OCI-LY7 (cell line): ENCODE measurements around the gene FHOD3. TPM values are rescaled to one million over a fixed set of nuclear protein-coding genes. Genes with fewer than 3 reads are reported as not detected.

Experiments
- BruUV-seq: library from RNA; stranded (reverse); fragments of 400-500 nt; replicated peaks from 2 replicates; lab custom pipeline; 2021; lab: Mats Ljungman, UMichigan
- CTCF ChIA-PET: fragments of 300-600 bp; sonication (Branson Sonifier 250); formaldehyde crosslinking; loops from one replicate; lab custom pipeline; 2022; ENCODE audit warnings: antibody characterized with exemption; ENCODE audit not compliant: unreplicated experiment; lab: Charles Lee
- POLR2A ChIA-PET: fragments of 300-600 bp; sonication (Branson Sonifier 250); formaldehyde crosslinking; loops from one replicate; lab custom pipeline; 2022; ENCODE audit warnings: antibody characterized with exemption; lab: Charles Lee
- DNase-seq: peaks from one replicate; pipeline ENCODE4 v3.0.0-alpha.2; 2015; ENCODE audit warnings: low spot score
- H2AFZ ChIP-seq: fragments of 200-600 bp; sonication (generic), shearing (Covaris generic); 2 replicates; pipeline ENCODE4 v1.6.1; 2014; ENCODE audit warnings: mild to moderate bottlenecking, antibody characterized with exemption, low read length, moderate library complexity
- H3K27ac ChIP-seq: fragments of 200-600 bp; sonication (generic); 2 replicates; pipeline ENCODE4 v1.5.1; 2014; ENCODE audit warnings: mixed run types, low read depth, mild to moderate bottlenecking, moderate library complexity, low read length, inconsistent platforms; ENCODE audit not compliant: poor library complexity, severe bottlenecking
- H3K36me3 ChIP-seq: fragments of 200-600 bp; sonication (generic); 2 replicates; pipeline ENCODE4 v1.6.1; 2014; ENCODE audit warnings: mild to moderate bottlenecking, antibody characterized with exemption, low read length, moderate library complexity, mixed read lengths; ENCODE audit not compliant: insufficient read depth
- H3K4me1 ChIP-seq: fragments of 200-600 bp; sonication (generic); 2 replicates; pipeline ENCODE4 v1.5.1; 2014; ENCODE audit warnings: mild to moderate bottlenecking, low read length; ENCODE audit not compliant: insufficient read depth, poor library complexity, severe bottlenecking
- H3K4me2 ChIP-seq: fragments of 200-600 bp; sonication (generic); 2 replicates; pipeline ENCODE4 v1.6.1; 2014; ENCODE audit warnings: mild to moderate bottlenecking, low read length
- H3K4me3 ChIP-seq: fragments of 200-600 bp; sonication (generic); 2 replicates; pipeline ENCODE4 v1.5.1; 2014; ENCODE audit warnings: mild to moderate bottlenecking, low read depth, low read length; ENCODE audit not compliant: poor library complexity, severe bottlenecking
- H3K79me2 ChIP-seq: fragments of 200-600 bp; sonication (generic); 2 replicates; pipeline ENCODE4 v1.6.1; 2016; ENCODE audit warnings: low read depth, mild to moderate bottlenecking, low read length, moderate library complexity, mixed read lengths; ENCODE audit not compliant: insufficient read depth
- H3K9me2 ChIP-seq: fragments of 200-600 bp; sonication (generic); 2 replicates; pipeline ENCODE4 v1.6.1; 2016; ENCODE audit warnings: mild to moderate bottlenecking, low read length, mixed read lengths; ENCODE audit not compliant: insufficient read depth
- H3K9me3 ChIP-seq: fragments of 200-600 bp; sonication (generic); 2 replicates; pipeline ENCODE4 v1.6.1; 2014; ENCODE audit warnings: mild to moderate bottlenecking, mixed run types, low read length, mixed read lengths
- H4K20me1 ChIP-seq: fragments of 200-600 bp; sonication (generic); 2 replicates; pipeline ENCODE4 v1.6.1; 2014; ENCODE audit warnings: mild to moderate bottlenecking, antibody characterized with exemption, low read length, moderate library complexity, mixed read lengths; ENCODE audit not compliant: insufficient read depth
- CTCF ChIP-seq: fragments of 200-600 bp; sonication (generic); conservative IDR thresholded peaks from 2 replicates; pipeline ENCODE4 v1.5.1; 2014; ENCODE audit warnings: mild to moderate bottlenecking, antibody characterized with exemption, low read length, moderate library complexity, mixed read lengths
- EZH2phosphoT487 ChIP-seq: fragments of 200-600 bp; sonication (generic); IDR thresholded peaks from 2 replicates; pipeline ENCODE4 v1.6.1; 2018; ENCODE audit warnings: low read depth, borderline replicate concordance, mild to moderate bottlenecking, mixed run types, antibody characterized with exemption, low read length, moderate library complexity, mixed read lengths
- intact Hi-C: fragments of 100-400 bp; cut with micrococcal nuclease; formaldehyde crosslinking; loops from one replicate; pipeline ENCODE4 v1.10.0; 2022; ENCODE audit not compliant: unreplicated experiment
- total RNA-seq, 2 experiments: library from RNA; depleted of rRNA in 1 of 2; stranded (reverse); fragments of >200 nt in 1 of 2; shearing (Covaris generic) in 1 of 2; gene quantifications; 2 replicates each; pipeline ENCODE4 v1.2.3, GENCODE V29; 2014 to 2022

FHOD3 gene
- total RNA-seq, 2 experiments from 2014 or later: 0.06 to 2.4 TPM

GRCh38 chr18:36509646-36510197 lies 212.2 kb downstream of the FHOD3 start:
- Histone ChIP-seq H3K4me3 (no peak overlapping the region), H2AFZ (no peak overlapping the region), H3K4me1 (no peaks in the 10 kb centered on the region), H3K79me2 (no peaks in the 10 kb centered on the region), H3K9me2 (no peaks in the 10 kb centered on the region), H3K36me3 (no peaks in the 10 kb centered on the region), H3K9me3 (no peaks in the 10 kb centered on the region), H4K20me1 (no peaks in the 10 kb centered on the region), H3K4me2 (no peak overlapping the region), H3K27ac (no peak overlapping the region)
- POLR2A ChIA-PET: no interaction called here
- intact Hi-C loops: no loop called here
- BruUV-seq: no TSS peak
- TF ChIP-seq EZH2phosphoT487 (no peak), CTCF (no peak)
- no peak for DNase-seq
- CTCF ChIA-PET: no interaction called here

GRCh38 chr18:36511791-36512352 lies 214.4 kb downstream of the FHOD3 start:
- Histone ChIP-seq H3K36me3 (no peaks in the 10 kb centered on the region), H2AFZ (no peak overlapping the region), H3K4me3 (no peak overlapping the region), H4K20me1 (no peaks in the 10 kb centered on the region), H3K4me1 (no peaks in the 10 kb centered on the region), H3K4me2 (no peak overlapping the region), H3K27ac (no peak overlapping the region), H3K9me3 (no peaks in the 10 kb centered on the region), H3K9me2 (no peaks in the 10 kb centered on the region), H3K79me2 (no peaks in the 10 kb centered on the region)
- BruUV-seq: no TSS peak
- DNase-seq: no peak
- POLR2A ChIA-PET: no interaction called here
- intact Hi-C loops: no loop called here
- TF ChIP-seq EZH2phosphoT487 (no peak), CTCF (no peak)
- CTCF ChIA-PET: no interaction called here

- DNase-seq: no peak
- no peaks in the 10 kb centered on the region for H3K79me2 ChIP-seq
- no peak for TF ChIP-seq EZH2phosphoT487
- no peak for TF ChIP-seq CTCF
- no peak overlapping the region for H3K4me3 ChIP-seq
- ChIA-PET POLR2A (no interaction called here), CTCF (no interaction called here)
- no peaks in the 10 kb centered on the region for H3K4me1 ChIP-seq
- no peaks in the 10 kb centered on the region for H3K36me3 ChIP-seq
- H3K4me2 ChIP-seq: no peak overlapping the region
- H3K27ac ChIP-seq: no peak overlapping the region
- H3K9me2 ChIP-seq: no peaks in the 10 kb centered on the region
- H2AFZ ChIP-seq: no peak overlapping the region
- no peaks in the 10 kb centered on the region for H3K9me3 ChIP-seq
- H4K20me1 ChIP-seq: no peaks in the 10 kb centered on the region
- intact Hi-C loops: no loop called here
- no TSS peak for BruUV-seq
These were observed 216.0 kb downstream of the FHOD3 start for GRCh38 chr18:36513556-36513955.
